ENCODE data around the gene TMPRSS13. TPM values are rescaled to one million over a fixed set of nuclear protein-coding genes. Genes with fewer than 3 reads are reported as not detected.

TMPRSS13 gene
- total RNA-seq, 4 donors from 2014 or later, result 0.13 to 0.67 (median 0.31) TPM; not detected in 1

DNA sequence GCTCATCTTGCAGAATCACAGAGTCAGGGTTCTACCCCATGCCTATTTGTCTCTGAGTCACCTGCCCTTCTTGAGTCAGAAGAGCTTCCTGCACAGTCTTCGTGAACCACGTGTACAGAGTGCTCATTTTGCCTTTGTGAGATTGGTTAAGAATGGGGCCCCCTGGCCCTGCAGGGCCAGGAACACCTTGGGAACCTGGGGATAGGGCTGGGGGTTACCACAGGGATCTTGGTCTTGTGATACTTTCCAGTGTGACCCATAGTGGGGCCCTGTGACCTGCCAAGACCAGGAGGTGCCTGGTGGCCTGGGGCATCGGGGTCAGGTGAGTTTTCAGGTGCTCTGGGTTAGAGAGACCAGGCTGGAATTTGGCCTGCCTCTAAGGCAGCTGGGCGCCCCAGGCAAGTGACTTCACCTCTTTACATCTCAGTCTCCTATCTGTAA lies 9.4 kb downstream of the TMPRSS13 start:
- Histone ChIP-seq H3K36me3 (no peaks in the 10 kb centered on the region), H3K4me1 (no peaks in the 10 kb centered on the region), H3K9me3 (no peaks in the 10 kb centered on the region), H3K27ac (no peak overlapping the region), H3K4me3 (no peak overlapping the region), H3K27me3 (no peaks in the 10 kb centered on the region)
- no peak for ATAC-seq
- WGBS, 2 donors (ENCODE audit: low coverage in 1 of 2), result no CpG with 5 or more reads among the region's 4 CpGs
- TF ChIP-seq, protein P1, sequence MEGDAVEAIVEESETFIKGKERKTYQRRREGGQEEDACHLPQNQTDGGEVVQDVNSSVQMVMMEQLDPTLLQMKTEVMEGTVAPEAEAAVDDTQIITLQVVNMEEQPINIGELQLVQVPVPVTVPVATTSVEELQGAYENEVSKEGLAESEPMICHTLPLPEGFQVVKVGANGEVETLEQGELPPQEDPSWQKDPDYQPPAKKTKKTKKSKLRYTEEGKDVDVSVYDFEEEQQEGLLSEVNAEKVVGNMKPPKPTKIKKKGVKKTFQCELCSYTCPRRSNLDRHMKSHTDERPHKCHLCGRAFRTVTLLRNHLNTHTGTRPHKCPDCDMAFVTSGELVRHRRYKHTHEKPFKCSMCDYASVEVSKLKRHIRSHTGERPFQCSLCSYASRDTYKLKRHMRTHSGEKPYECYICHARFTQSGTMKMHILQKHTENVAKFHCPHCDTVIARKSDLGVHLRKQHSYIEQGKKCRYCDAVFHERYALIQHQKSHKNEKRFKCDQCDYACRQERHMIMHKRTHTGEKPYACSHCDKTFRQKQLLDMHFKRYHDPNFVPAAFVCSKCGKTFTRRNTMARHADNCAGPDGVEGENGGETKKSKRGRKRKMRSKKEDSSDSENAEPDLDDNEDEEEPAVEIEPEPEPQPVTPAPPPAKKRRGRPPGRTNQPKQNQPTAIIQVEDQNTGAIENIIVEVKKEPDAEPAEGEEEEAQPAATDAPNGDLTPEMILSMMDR (IDR thresholded peaks at IDR 0.05), result no peak
- TF ChIP-seq POLR2A (IDR thresholded peaks at IDR 0.05), result no peak
- no peak for TF ChIP-seq EP300 (IDR thresholded peaks at IDR 0.05)
- no peak for TF ChIP-seq POLR2AphosphoS5 (IDR thresholded peaks at IDR 0.05)

DNA sequence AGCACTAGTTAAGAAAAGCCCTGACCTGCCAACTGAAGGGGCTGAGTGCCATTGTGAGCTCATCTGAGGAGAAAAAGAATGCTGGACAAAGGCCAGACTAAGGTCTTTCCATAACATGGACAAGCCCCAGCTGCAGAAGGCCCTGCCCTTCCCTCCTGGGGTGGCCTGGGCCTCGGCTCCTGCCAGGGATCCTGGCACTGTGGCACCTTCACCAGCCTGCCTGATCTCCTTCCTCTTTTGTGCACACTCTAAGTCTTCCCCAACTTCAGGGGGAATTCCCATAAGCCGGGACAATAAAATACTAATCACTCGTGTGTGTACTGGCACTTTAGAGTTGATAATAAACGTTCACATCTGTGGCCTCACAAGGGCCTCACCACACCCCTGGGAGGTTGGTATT lies 9.9 kb downstream of the TMPRSS13 start:
- Histone ChIP-seq H3K27ac (no peak overlapping the region), H3K4me3 (no peak overlapping the region), H3K36me3 (no peaks in the 10 kb centered on the region), H3K4me1 (no peaks in the 10 kb centered on the region), H3K27me3 (no peaks in the 10 kb centered on the region), H3K9me3 (no peaks in the 10 kb centered on the region)
- WGBS, 2 donors (ENCODE audit: low coverage in 1 of 2), result 45 to 66% methylated on average over 3 to 4 of the region's 4 CpGs
- no peak for ATAC-seq
- TF ChIP-seq POLR2A (IDR thresholded peaks at IDR 0.05) (no peak), EP300 (IDR thresholded peaks at IDR 0.05) (no peak), POLR2AphosphoS5 (IDR thresholded peaks at IDR 0.05) (no peak)
- TF ChIP-seq, protein P1 (IDR thresholded peaks at IDR 0.05), result no peak

DNA sequence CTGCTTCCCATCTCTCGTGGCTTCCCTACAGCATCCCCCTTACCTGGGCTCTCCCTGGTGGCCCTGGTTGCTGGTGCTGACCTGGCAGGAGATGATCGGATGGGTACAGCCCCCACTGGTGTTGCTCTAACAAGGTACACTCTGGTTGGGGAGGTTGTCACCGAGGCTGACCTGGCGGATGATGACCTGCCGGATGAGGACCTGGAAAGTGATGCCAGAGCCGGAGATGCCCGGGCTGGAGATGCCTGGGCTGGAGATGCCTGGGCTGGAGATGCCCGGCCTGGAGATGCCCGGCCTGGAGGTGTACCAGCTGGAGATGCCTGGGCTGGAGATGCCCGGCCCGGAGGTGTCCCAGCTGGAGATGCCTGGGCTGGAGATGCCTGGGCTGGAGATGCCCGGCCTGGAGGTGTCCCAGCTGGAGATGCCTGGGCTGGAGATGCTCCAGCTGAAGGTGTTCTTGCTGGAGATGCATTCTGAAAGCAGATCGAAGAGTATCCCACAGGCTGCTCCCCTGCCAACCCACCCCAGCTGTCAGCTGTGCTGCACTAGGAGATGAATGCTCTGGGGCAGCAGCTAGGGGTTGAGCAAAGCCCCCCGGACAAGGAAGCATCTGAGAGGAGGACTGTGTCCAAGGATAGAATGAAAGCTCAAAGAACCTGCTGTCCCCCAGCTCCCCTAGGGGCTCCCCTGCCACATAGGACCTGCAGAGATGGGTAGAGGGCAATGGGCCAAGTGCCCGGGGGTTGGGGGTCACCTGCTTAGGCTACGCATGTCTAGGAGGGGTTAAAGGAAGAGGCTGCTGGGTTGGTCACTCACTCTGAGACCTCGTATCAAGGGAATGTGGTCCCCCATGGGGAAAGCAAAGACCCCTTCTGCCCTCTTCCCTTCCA lies 10.6 kb downstream of the TMPRSS13 start:
- Histone ChIP-seq H3K4me3 (no peak overlapping the region), H3K36me3 (no peaks in the 10 kb centered on the region), H3K9me3 (no peaks in the 10 kb centered on the region), H3K4me1 (no peaks in the 10 kb centered on the region), H3K27ac (no peak overlapping the region), H3K27me3 (no peaks in the 10 kb centered on the region)
- WGBS, 2 donors (ENCODE audit: low coverage in 1 of 2), result 70 to 80% methylated on average over 2 of the region's 17 CpGs
- TF ChIP-seq POLR2A (IDR thresholded peaks at IDR 0.05) (no peak), POLR2AphosphoS5 (IDR thresholded peaks at IDR 0.05) (no peak), EP300 (IDR thresholded peaks at IDR 0.05) (no peak)
- TF ChIP-seq, protein P1 (IDR thresholded peaks at IDR 0.05), result no peak
- no peak for ATAC-seq

DNA sequence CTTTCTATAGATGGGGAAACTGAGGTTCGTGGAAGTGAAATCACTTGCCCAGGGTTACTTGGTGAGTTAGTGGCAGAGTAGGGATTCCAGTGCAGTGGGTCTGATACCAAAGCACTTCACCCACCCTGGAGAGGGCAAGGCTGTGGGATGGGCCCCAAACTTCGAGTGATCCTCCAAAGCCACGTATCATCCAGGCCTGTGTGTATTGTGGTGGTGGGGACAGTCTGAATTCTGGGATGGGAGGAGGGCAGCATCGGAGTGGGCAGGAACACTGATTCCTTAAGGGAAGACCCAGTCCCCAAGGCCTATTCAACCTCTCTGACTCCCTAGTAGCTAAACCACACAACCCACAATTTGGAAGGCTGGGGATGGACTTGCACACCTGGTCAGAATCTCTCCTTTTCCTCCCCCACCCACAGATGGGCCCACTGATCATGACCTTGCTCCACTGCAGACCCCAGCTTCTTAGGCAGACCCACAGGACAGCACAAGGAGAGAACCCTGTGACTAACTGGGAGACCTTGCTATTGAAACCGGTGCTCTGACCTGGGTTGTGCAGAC lies 11.5 kb downstream of the TMPRSS13 start:
- H3K27me3 ChIP-seq, result no peaks in the 10 kb centered on the region
- 100% methylated on average over 1 to 2 of the region's 5 CpGs for WGBS, 2 donors (ENCODE audit: low coverage in 1 of 2)
- no peaks in the 10 kb centered on the region for H3K4me1 ChIP-seq
- TF ChIP-seq POLR2AphosphoS5 (IDR thresholded peaks at IDR 0.05), result no peak
- no peak for TF ChIP-seq EP300 (IDR thresholded peaks at IDR 0.05)
- no peak for TF ChIP-seq POLR2A (IDR thresholded peaks at IDR 0.05)
- TF ChIP-seq, protein P1 (IDR thresholded peaks at IDR 0.05), result no peak
- no peak for ATAC-seq
- H3K36me3 ChIP-seq, result no peaks in the 10 kb centered on the region
- H3K4me3 ChIP-seq, result no peak overlapping the region
- no peaks in the 10 kb centered on the region for H3K9me3 ChIP-seq
- H3K27ac ChIP-seq, result no peak overlapping the region

Data from gastroesophageal sphincter (tissue), 4 donors.